GM18499 (cell line): Measurements from ENCODE around the gene VIPR2.
"Not testable (repeated sequence)": the region's sequence is repeated elsewhere in the genome, so short reads cannot be mapped to it uniquely, and the experiment has no call there.

ENCODE experiments used
- ATAC-seq: cut with Tn5 transposase; IDR thresholded peaks from one replicate; pipeline ENCODE4 v1.9.1; 2021; ENCODE audit warnings: moderate number of reproducible peaks; ENCODE audit not compliant: insufficient read depth, unreplicated experiment

Gene VIPR2

GRCh38 chr7:159108491-159108890 is 36.2 kb downstream of the VIPR2 start:
- no peak for ATAC-seq

DNA sequence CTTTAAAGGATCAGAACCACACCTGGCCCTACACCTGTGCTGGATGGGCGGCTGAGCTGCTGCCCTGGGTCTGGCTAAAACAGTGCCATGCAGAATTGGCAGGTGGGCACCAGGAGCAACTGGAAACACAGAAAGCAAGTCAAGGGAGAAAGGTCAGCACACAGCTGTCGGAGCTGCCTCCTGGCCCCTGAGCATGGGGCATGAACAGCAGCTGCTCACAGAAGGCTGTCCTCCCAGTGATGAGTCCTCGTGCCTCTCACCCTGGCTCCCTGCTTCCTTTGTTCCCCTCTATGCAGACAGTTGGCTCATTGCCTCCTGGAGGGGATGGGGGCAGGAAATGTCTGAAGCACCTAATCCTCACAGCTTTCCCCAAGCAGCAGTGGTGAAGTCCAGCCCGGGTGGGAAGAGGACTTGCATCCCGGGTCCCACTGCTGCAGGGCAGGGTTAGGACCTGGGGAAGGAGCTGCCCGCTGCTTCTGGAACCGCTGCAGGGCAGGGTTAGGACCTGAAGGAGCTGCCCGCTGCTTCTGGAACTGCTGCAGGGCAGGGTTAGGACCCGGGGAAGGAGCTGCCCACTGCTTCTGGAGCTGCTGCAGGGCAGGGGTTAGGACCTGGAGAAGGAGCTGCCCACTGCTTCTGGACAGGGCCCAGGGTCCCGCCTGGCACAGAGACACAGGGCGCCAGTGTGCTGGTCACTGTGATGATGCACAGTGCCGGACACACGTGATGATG is 37.3 kb downstream of the VIPR2 start:
- no peak for ATAC-seq

DNA sequence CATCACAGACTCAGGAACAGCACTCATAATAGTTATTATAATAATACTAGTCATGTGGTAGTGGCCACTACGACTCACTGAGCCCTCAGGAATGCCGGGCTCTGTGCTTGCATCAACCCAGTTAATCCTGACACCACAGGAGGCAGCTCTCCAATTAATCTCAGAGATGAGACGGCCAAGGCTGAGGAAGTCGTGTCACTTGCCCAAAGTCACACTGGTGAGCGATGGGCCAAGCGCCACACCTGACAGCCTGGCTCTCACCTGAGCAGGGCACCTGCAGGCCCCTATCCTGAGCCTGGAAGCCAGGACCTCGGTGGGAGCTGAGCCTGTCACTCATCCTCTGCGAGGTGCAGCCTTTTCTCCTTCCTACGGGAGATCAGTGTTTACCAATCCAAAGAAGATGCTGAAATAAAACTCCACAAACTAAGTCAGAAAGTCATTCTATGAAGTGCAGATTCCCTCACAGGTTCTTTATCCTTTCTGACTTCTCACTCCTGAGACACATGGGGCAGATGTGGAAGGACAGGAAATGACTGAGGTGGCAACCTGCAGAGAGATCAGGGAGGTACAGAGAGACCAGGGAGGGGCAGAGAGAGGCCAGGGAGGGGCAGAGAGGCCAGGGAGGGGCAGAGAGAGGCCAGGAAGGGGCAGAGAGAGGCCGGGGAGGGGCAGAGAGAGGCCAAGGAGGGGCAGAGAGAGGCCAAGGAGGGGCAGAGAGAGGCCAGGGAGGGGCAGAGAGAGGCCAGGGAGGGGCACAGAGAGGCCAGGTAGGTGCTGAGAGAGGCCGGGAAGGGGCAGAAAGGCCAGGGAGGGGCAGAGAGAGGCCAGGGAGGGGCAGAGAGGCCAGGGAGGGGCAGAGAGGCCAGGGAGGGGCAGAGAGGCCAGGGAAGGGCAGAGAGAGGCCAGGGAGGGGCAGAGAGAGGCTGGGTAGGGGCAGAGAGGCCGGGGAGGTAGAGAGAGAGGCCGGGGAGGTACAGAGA is 38.5 kb downstream of the VIPR2 start:
- ATAC-seq, result no peak

GRCh38 chr7:159105066-159105780 is 39.4 kb downstream of the VIPR2 start:
- no peak for ATAC-seq

- ATAC-seq, result no peak
These were observed 40.3 kb downstream of the VIPR2 start for GRCh38 chr7:159104188-159104920.

GRCh38 chr7:159103382-159104187 is 41.1 kb downstream of the VIPR2 start:
- no peak for ATAC-seq

DNA sequence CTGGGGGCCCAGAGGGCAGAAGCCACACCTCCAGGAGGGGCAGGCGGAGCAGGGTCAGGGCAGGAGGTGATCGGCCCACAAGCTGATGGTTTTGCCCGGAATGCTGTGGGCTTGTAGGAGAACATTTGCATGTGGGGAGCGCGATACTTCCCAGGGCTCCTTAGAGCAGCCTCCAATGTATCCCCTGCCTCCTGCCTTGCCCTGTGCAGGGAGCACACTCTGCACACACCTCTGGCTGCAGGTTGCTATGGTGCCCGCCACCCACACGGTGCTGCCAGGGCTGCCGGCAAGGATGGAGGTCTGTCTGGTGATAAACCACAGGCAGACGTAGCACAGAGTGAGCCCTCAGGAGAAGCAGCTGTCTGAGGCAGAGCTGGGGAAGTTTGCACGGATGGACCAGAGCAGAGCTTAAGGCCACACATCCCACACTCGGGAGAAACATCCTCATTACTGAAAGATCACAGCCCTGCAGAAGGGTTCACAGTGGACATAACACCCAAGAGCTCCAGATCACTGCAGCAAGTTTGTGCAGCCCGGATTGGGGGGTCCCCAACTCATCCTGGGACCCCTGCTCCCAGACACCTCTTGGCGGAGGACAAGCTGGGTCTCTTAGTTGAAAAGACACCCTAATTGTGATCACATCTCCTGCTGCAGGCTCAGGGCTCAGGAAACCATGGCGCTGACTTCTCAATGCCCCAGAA is 41.8 kb downstream of the VIPR2 start:
- ATAC-seq, result no peak

DNA sequence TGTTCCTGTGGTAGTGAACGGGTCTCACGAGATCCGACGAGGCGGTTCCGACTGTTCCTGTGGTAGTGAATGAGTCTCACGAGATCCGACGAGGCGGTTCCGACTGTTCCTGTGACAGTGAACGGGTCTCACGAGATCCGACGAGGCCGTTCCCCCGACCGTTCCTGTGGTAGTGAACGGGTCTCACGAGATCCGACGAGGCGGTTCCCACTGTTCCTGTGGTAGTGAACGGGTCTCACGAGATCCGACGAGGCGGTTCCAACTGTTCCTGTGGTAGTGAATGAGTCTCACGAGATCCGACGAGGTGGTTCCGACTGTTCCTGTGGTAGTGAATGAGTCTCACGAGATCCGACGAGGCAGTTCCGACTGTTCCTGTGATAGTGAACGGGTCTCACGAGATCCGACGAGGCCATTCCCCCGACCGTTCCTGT is 43.0 kb downstream of the VIPR2 start:
- not testable (repeated sequence) for ATAC-seq

GRCh38 chr7:159101083-159101395 is 43.6 kb downstream of the VIPR2 start:
- not testable (repeated sequence) for ATAC-seq

GRCh38 chr7:159100281-159101082 is 44.2 kb downstream of the VIPR2 start:
- ATAC-seq, result not testable (repeated sequence)

GRCh38 chr7:159099711-159100231 is 44.9 kb downstream of the VIPR2 start:
- ATAC-seq, result no peak

DNA sequence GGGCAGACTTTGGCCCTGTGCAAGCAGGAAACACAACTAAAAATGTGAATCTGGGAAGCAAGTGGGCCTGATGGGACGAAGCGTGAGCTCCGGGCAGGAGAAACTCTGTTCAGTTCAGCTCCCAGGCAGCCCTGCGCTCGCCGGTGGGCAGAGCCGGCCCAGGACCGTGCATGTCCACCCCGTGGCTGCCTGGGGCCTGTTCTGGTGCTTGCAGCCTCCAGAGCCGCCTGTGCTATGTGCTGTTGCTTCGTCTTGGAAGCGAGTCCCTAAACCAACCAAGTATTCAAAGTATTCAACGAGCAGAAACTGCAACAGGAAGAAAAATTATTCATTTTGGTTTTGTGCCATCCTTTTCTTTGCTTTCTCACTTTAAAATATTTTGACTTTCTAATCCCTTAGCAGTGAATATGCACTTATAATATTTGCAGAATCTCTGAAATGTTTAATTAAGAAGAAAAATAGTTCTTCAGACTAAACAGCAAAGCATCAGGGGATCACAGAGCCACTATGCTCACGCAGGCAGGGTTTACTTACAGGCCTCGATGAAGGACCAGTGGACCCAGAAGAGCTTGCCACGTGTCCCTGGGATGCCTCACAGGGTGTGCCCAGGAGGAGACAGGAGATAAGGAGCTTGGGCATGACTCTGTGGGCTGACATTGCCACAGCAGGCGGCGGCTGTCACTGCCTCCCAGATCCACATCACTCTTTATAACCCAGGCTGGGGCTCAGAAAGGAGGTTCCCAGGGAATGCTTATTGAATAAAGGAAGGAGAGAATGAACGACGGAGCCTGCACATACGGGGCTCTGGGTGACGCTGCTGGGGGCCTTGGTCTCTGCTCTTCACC is 45.6 kb downstream of the VIPR2 start:
- no peak for ATAC-seq

DNA sequence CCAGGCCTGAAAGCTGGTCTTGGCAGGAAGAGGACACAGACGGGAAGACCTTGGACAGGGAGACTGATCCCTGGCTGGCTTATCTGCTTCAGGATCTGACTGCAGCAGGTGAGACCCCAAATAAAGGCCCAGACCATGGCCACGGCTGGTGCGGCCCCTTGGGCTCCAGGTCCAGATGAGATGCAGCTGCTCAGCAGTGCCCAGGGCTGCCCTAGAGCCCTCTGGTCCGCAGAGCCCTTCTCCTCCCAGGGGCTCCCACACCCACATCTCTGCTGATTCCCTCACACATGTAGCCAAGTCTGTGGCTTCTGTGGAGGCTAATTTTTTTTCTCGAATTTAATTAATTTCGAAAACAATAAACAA is 46.3 kb downstream of the VIPR2 start:
- no peak for ATAC-seq

DNA sequence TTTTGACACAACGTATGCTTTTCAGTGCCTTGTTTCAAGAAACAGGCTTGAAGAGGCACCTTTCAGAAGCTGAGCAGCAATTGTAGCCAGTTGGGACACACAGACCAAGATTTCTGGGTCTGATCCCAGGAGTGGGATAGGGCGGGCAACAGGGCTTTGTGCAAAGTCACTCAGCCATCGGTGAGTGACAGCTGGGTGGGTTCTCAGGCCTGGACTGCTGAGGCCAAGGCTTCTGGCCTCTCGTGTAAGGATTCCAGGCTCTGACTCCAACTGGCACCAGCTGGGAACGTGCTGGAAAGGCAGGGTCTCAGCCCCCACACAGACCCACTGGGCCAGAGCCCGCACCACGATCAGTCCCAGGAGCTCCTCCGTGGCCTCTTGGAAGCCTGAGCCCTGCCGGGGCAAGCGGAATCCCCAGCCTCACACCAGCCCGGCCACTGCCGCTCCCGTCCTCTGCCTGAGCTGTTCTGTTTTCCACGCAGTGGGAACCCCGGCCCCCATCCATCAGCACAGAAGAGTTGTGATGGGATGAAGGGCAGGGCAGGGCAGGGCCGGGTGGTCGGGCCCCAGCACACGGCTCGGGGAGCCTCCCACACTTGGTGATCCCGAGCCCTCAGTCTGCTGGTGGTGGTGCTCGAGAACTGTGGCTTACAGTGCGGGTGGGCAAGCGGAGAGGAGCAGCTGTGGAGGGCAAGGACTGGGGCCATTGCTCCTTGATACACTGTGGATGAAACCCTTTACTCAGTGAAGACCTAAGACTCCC is 46.8 kb downstream of the VIPR2 start:
- ATAC-seq, result no peak

- ATAC-seq, result no peak
These were observed 47.7 kb downstream of the VIPR2 start for GRCh38 chr7:159096736-159097581.
